Stimulated activated CD4-positive, alpha-beta T cell treated with anti-CD3 and anti-CD28 coated beads, Interleukin-1b, Interleukin-23, amount 100 ng/mL, for 24 hours (primary cell): ENCODE measurements around the gene SLC27A1.
A peak's percentile ranks its signal among the peaks of the same experiment; 100 is the strongest.
"Not testable (repeated sequence)": the region's sequence is repeated elsewhere in the genome, so short reads cannot be mapped to it uniquely, and the experiment has no call there.

ENCODE experiments used
- DNase-seq, 4 experiments: peaks; one replicate each; pipeline ENCODE4 v3.0.0-alpha.2; 2020; ENCODE audit warnings: low read depth in 4 of 4, low spot score in 1 of 4

The SLC27A1 gene

GRCh38 chr19:17510220-17510993, 40.1 kb downstream of the SLC27A1 start:
- no peak for DNase-seq

GRCh38 chr19:17511724-17512573, 41.6 kb downstream of the SLC27A1 start:
- DNase-seq = peak; percentile 35 to 82 (median 66)

- DNase-seq = no peak
Observed at GRCh38 chr19:17512574-17512939, 42.2 kb downstream of the SLC27A1 start.

GRCh38 chr19:17515408-17516149, 45.3 kb downstream of the SLC27A1 start:
- no peak for DNase-seq

GRCh38 chr19:17517898-17518297, 47.6 kb downstream of the SLC27A1 start:
- no peak for DNase-seq

- DNase-seq = not testable (repeated sequence)
Observed at GRCh38 chr19:17518654-17519053, 48.3 kb downstream of the SLC27A1 start.

- DNase-seq = no peak
Observed at GRCh38 chr19:17519967-17520366, 49.6 kb downstream of the SLC27A1 start.

- no peak for DNase-seq
Observed at GRCh38 chr19:17520865-17521264, 50.5 kb downstream of the SLC27A1 start.

- DNase-seq = peak in 2 of 4 experiments; percentile 18 to 28
Observed at GRCh38 chr19:17522988-17523872, 52.9 kb downstream of the SLC27A1 start.

- no peak for DNase-seq
Observed at GRCh38 chr19:17524651-17525050, 54.3 kb downstream of the SLC27A1 start.

- DNase-seq = no peak
Observed at GRCh38 chr19:17525141-17525540, 54.8 kb downstream of the SLC27A1 start.

GRCh38 chr19:17526922-17527321, 56.6 kb downstream of the SLC27A1 start:
- no peak for DNase-seq

- DNase-seq = no peak
Observed at GRCh38 chr19:17527326-17527725, 57.0 kb downstream of the SLC27A1 start.

GRCh38 chr19:17528610-17529009, 58.3 kb downstream of the SLC27A1 start:
- DNase-seq = no peak

- no peak for DNase-seq
Observed at GRCh38 chr19:17529239-17530158, 59.2 kb downstream of the SLC27A1 start.

- no peak for DNase-seq
Observed at GRCh38 chr19:17530586-17530985, 60.3 kb downstream of the SLC27A1 start.

- DNase-seq = no peak
Observed at GRCh38 chr19:17532116-17532515, 61.8 kb downstream of the SLC27A1 start.

- no peak for DNase-seq
Observed at GRCh38 chr19:17532557-17532956, 62.2 kb downstream of the SLC27A1 start.

- DNase-seq = no peak
Observed at GRCh38 chr19:17534767-17535166, 64.4 kb downstream of the SLC27A1 start.

- DNase-seq = no peak
Observed at GRCh38 chr19:17536955-17537354, 66.6 kb downstream of the SLC27A1 start.
